GM13976 (cell line): ENCODE measurements around the gene DTX3L.

ENCODE experiments used
- DNase-seq: peaks from one replicate; pipeline ENCODE4 v3.0.0; 2012; ENCODE audit warnings: low spot score
- in situ Hi-C: fragments of 300-500 bp; cut with MboI; formaldehyde crosslinking; loops from one replicate; pipeline ENCODE4 v1.12.0; 2022; ENCODE audit warnings: low sequenced_read_pairs, mixed read lengths, inconsistent platforms; ENCODE audit not compliant: unreplicated experiment
- TF ChIP-seq, protein P1 (sequence below): IDR thresholded peaks from 2 replicates; pipeline ENCODE4 v1.5.1; 2012; ENCODE audit warnings: borderline replicate concordance, mild to moderate bottlenecking; ENCODE audit not compliant: insufficient read depth; ENCODE audit errors: extremely low read depth, missing control alignments, control extremely low read depth

The DTX3L gene

DNA sequence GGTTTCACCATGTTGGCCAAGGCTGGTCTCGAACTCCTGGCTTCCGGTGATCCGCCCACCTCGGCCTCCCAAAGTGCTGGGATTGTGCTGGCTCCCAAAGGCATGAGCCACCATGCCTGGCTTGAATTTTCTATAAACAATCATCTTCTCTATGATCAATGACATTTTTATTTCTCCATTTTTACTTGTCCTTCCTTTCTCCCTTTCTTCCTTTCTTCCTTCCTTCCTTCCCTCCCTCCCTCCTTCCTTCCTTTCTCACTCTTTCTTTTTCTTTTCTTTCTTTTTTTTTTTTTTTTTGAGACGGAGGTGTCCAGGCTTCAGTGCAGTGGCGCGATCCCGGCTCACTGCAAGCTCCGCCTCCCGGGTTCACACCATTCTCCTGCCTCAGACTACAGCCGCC is 40.8 kb upstream of the DTX3L start:
- TF ChIP-seq, protein P1, sequence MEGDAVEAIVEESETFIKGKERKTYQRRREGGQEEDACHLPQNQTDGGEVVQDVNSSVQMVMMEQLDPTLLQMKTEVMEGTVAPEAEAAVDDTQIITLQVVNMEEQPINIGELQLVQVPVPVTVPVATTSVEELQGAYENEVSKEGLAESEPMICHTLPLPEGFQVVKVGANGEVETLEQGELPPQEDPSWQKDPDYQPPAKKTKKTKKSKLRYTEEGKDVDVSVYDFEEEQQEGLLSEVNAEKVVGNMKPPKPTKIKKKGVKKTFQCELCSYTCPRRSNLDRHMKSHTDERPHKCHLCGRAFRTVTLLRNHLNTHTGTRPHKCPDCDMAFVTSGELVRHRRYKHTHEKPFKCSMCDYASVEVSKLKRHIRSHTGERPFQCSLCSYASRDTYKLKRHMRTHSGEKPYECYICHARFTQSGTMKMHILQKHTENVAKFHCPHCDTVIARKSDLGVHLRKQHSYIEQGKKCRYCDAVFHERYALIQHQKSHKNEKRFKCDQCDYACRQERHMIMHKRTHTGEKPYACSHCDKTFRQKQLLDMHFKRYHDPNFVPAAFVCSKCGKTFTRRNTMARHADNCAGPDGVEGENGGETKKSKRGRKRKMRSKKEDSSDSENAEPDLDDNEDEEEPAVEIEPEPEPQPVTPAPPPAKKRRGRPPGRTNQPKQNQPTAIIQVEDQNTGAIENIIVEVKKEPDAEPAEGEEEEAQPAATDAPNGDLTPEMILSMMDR = no peak
- DNase-seq = no peak
- in situ Hi-C loops = no loop called here

DNA sequence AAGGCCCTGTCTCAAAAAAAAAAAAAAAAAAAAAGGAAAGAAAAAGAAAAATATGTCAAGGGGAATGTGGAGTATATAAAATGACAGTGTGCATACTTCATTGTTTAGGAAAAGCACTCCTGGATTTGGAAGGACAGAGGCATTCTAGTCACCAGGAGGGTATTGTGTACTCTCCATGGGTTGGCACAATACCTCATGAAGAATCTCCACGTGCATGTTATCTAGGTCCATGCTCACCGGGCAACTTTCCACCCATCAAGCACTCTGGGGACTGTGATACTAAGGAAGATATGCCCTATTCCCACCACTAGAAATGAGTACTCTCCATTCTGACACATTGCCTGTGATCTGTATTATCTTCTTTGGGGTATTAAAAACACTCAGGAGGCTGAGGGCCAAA is 34.0 kb upstream of the DTX3L start:
- in situ Hi-C loops = no loop called here
- TF ChIP-seq, protein P1 = no peak
- DNase-seq = no peak

- in situ Hi-C loops = no loop called here
- DNase-seq = no peak
- TF ChIP-seq, protein P1 = no peak
These were observed 30.7 kb upstream of the DTX3L start for GRCh38 chr3:122533480-122533879.

DNA sequence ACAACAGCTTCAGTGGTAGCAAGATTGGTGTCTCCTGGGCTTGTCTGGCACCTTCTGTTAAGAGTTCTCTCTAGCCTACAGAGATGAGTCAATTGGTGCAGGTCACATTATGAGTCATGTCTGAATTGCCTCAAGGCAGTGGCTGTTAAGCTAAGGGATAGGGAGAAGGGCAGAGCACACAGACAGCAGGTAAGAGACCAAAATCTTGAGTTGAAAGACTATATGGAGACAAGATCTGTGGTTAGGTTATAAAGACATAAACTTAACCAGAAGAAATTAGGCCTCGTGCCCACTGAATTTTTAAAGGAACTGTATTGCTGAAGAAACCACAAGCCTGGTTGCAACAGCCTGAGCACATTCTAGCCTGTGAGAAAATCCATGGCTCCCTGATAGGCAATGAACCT is 30.2 kb upstream of the DTX3L start:
- TF ChIP-seq, protein P1 = no peak
- DNase-seq = peak; percentile 81
- in situ Hi-C loops = no loop called here

DNA sequence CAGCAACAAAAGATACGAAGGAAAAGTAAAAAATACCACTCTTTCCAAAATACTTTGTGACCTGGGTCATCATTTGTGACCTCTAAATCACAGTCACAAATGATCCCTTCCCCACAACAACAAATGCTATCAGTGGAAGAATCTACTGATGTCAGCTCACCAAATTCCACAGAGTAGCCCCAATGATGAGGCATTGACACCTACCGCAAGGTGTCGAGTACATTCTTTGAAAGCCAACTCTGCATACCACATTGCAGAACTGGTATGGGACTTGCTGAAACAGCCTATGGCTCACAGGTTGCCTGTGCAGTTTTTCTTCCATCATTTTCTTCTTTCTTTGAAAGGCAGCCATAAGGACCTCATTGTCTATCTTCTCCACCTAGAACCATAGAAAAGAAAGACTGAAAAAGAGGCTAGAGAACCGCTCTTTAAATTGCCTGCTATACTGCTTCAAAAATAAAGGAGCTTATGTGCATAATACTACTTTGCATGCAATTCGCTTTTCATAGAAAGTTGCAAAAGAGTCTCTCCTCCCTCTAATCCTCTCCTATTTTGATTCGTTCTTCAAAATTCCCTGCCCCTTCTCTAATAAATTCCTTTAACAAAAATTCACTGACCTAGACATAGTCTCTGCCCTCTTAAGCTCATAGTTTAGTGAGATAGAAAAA is 28.0 kb upstream of the DTX3L start:
- TF ChIP-seq, protein P1 = no peak
- in situ Hi-C loops = no loop called here

DNA sequence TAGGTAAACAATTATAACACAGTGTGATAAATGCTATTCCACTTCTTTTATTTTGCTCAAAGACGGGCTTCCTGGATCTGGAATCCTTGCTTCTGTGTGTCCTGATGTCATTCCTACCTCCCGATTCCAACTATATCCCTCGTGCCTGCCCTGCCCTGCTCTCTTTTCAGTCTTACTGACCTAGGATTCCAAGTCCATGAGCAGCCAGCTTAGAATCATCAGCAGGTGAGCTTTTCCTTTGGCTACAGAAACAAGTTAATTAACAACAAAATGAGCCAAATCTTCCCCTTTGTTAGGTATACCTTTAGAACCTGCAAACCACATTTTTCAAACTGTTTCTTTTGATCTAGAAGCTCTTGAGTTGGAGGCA is 27.5 kb upstream of the DTX3L start:
- no peak for DNase-seq
- TF ChIP-seq, protein P1 = no peak

More for the DNA sequence above, 28.0 kb upstream of the DTX3L start:
- DNase-seq = no peak

More for the DNA sequence above, 27.5 kb upstream of the DTX3L start:
- in situ Hi-C loops = no loop called here
